Memory B cell (primary cell): ENCODE data around the gene ORAI1.
"Not testable (repeated sequence)": the region's sequence is repeated elsewhere in the genome, so short reads cannot be mapped to it uniquely, and the experiment has no call there.

ENCODE experiments used
- ATAC-seq: fragments of 150-1000 bp; cut with Tn5 transposase; 2 replicates; pipeline ENCODE4 v1.10.0; 2021; ENCODE audit warnings: low read depth, mild to moderate bottlenecking, moderate library complexity
- DNase-seq, 2 donors: peaks; one replicate each; pipeline ENCODE4 v3.0.0; 2022; ENCODE audit warnings: low spot score in 2 of 2
- H3K27ac Mint-ChIP-seq: one replicate; pipeline ENCODE4 v1.8.0; 2022; ENCODE audit warnings: mild to moderate bottlenecking, moderate library complexity, mixed read lengths
- H3K27me3 Mint-ChIP-seq: one replicate; pipeline ENCODE4 v1.8.0; 2022; ENCODE audit warnings: mixed read lengths
- H3K36me3 Mint-ChIP-seq: one replicate; pipeline ENCODE4 v1.8.0; 2022; ENCODE audit warnings: mild to moderate bottlenecking, mixed read lengths
- H3K4me1 Mint-ChIP-seq: one replicate; pipeline ENCODE4 v1.8.0; 2022; ENCODE audit warnings: mixed read lengths
- H3K4me3 Mint-ChIP-seq: one replicate; pipeline ENCODE4 v1.8.0; 2022; ENCODE audit warnings: mild to moderate bottlenecking, moderate library complexity, mixed read lengths
- H3K9me3 Mint-ChIP-seq: one replicate; pipeline ENCODE4 v1.8.0; 2022; ENCODE audit warnings: mixed read lengths

Gene ORAI1

GRCh38 chr12:121649322-121649721, 23.0 kb downstream of the ORAI1 start:
- Mint-ChIP-seq H3K36me3 (peaks cover 2% of the 10 kb centered on the region), H3K4me1 (peaks cover 2% of the 10 kb centered on the region), H3K4me3 (no peak overlapping the region), H3K27me3 (no peaks in the 10 kb centered on the region), H3K9me3 (no peaks in the 10 kb centered on the region), H3K27ac (no peak overlapping the region)
- ATAC-seq (no peak), DNase-seq (no peak)

DNA sequence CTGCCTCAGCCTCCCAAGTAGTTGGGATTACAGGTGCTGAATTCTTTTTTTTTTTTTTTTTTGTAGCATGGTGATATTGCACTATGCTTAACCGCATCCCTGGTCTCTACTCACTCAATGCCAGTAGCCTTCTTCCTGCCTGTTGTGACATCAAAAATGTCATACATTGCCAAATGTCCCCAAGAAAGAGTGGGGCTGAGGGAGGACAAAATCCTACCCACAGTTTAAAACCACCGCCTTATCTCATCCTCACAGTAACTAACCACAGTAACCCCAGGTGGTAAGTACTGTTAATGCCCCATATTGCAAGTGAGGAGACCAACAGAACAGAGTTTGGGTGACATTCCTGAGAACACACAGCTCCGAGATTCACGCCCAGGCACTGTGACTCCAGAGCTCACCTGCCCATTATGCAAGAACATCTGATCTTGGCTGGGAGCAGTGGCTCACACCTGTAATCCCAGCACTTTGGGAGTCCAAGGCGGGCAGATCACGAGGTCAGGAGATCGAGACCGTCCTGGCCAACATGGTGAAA, 23.6 kb downstream of the ORAI1 start:
- no peak overlapping the region for H3K4me3 Mint-ChIP-seq
- no peak for ATAC-seq
- no peak overlapping the region for H3K27ac Mint-ChIP-seq

DNA sequence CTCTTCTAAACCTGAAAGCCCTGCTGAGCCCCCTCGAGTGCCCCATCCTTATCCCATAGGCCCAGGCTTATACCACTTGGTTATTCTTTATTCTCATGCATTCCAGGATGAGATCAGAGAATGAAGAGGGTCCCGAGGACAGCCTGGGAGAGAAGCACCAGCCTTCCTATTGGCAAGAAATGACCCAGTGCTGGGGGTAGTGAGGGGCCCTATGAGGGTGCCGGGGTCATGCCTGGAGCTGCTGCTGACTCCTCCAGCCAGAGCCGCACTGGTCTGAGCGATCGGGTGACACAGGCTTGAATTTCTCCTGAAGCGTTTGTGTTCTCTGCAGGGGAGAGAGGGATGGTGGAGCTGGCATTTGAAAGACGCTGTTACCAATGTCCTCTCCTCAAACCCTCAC, 25.0 kb downstream of the ORAI1 start:
- Mint-ChIP-seq H3K4me3 (no peak overlapping the region), H3K9me3 (peaks cover 2% of the 10 kb centered on the region), H3K36me3 (peaks cover 4% of the 10 kb centered on the region), H3K27me3 (no peaks in the 10 kb centered on the region), H3K4me1 (peaks cover 10% of the 10 kb centered on the region), H3K27ac (peak overlapping the region; percentile 16)
- no peak for ATAC-seq
- no peak for DNase-seq

More for the DNA sequence above, 23.6 kb downstream of the ORAI1 start:
- H3K27me3 Mint-ChIP-seq: no peaks in the 10 kb centered on the region
- peaks cover 6% of the 10 kb centered on the region for H3K4me1 Mint-ChIP-seq
- no peaks in the 10 kb centered on the region for H3K9me3 Mint-ChIP-seq
- DNase-seq: no peak
- H3K36me3 Mint-ChIP-seq: peaks cover 2% of the 10 kb centered on the region

GRCh38 chr12:121652767-121653497, 26.6 kb downstream of the ORAI1 start:
- Mint-ChIP-seq H3K4me3 (no peak overlapping the region), H3K36me3 (peaks cover 4% of the 10 kb centered on the region), H3K27me3 (no peaks in the 10 kb centered on the region), H3K4me1 (peaks cover 12% of the 10 kb centered on the region), H3K27ac (no peak overlapping the region), H3K9me3 (peaks cover 2% of the 10 kb centered on the region)
- no peak for ATAC-seq
- no peak for DNase-seq

- Mint-ChIP-seq H3K36me3 (peaks cover 4% of the 10 kb centered on the region), H3K4me1 (peaks cover 15% of the 10 kb centered on the region), H3K27me3 (no peaks in the 10 kb centered on the region), H3K9me3 (peaks cover 2% of the 10 kb centered on the region), H3K4me3 (no peak overlapping the region), H3K27ac (no peak overlapping the region)
- DNase-seq (no peak), ATAC-seq (no peak)
These were observed 27.7 kb downstream of the ORAI1 start for GRCh38 chr12:121653999-121654398.

GRCh38 chr12:121656122-121656521, 29.8 kb downstream of the ORAI1 start:
- Mint-ChIP-seq H3K27me3 (no peaks in the 10 kb centered on the region), H3K36me3 (peaks cover 2% of the 10 kb centered on the region), H3K9me3 (peaks cover 2% of the 10 kb centered on the region), H3K4me3 (no peak overlapping the region), H3K27ac (no peak overlapping the region), H3K4me1 (peaks cover 20% of the 10 kb centered on the region)
- no peak for ATAC-seq
- no peak for DNase-seq

DNA sequence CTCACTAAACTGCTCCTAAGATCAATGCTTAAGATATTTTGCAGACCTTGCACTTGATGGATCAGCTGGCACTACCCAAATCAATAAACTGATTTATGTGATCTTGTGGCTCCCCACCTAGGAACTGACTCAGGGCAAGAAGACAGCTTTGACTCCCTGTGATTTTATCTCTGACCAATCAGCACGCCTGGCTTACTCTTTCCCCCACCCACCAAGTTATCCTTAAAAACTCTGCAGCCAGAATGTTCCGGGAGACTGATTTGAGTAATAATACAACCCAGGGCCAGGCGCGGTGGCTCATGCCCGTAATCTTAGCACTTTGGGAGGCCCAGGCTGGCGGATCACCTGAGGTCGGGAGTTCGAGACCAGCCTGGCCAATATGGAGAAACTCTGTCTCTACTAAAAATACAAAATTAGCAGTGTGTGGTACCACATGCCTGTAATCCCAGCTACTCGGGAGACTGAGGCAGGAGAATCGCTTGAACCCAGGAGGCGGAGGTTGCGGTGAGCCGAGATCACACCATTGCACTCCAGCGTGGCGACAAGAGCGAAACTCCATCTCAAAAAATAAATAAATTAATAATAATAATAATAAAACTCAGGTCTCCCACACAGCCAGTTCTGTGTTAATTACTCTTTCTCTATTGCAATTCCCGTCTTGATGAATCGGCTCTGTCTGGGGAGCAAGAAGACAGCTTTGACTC, 31.1 kb downstream of the ORAI1 start:
- peak overlapping the region; percentile 63 for H3K27ac Mint-ChIP-seq
- H3K4me1 Mint-ChIP-seq: peaks cover 22% of the 10 kb centered on the region
- H3K4me3 Mint-ChIP-seq: no peak overlapping the region
- peaks cover 2% of the 10 kb centered on the region for H3K36me3 Mint-ChIP-seq
- DNase-seq (no peak), ATAC-seq (no peak)
- peaks cover 2% of the 10 kb centered on the region for H3K9me3 Mint-ChIP-seq
- H3K27me3 Mint-ChIP-seq: no peaks in the 10 kb centered on the region

DNA sequence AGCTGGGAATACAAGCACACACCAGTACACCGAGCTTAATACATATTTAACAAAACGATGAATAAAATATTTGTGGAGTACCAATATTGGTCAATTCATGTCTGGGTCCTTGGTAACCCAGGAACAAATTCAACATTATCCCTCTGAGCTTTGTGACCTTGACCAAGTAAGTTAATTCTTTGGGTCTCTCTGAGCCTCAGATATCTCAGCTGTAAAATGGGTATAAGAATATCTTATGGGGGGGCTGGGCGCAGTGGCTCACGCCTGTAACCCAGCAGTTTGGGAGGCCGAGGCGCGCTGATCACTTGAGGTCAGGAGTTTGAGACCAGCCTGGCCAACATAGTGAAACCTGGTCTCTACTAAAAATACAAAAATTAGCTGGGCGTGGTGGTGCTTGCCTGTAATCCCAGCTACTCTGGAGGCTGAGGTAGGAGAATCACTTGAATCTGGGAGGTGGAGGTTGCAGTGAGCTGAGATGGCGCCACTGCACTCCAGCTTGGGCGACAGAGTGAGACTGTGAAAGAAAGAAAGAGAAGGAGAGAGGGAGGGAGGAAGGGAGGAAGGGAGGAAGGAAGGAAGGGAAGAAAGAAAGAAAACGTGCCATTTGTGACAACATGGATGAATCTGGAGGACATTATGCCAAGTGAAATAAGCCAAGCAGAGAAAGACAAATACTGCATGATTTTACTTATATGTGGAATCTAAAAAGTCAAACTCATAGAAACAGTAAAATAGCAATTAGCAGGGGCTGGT, 35.2 kb downstream of the ORAI1 start:
- DNase-seq, H3K9me3 Mint-ChIP-seq, H3K4me3 Mint-ChIP-seq, H3K36me3 Mint-ChIP-seq, ATAC-seq, H3K27me3 Mint-ChIP-seq: not testable (repeated sequence)
- Mint-ChIP-seq H3K27ac (peak overlapping the region; percentile 45), H3K4me1 (peaks cover 33% of the 10 kb centered on the region)

DNA sequence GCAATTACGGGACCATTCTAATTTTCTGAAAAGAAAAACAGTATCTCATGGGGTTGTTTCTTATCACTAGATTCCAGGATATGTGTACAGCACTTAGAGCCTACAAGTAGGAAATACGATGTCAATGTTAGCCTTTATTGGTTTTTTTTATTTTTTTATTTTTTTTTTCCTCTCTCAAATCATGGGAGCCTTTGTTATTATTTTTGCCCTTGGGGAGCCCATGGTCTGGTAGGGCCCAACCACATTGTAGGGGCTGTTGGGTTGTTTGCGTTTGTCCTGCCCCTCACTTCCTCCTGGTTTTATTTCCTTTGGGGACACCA, 37.2 kb downstream of the ORAI1 start:
- H3K4me1 Mint-ChIP-seq: peaks cover 34% of the 10 kb centered on the region
- H3K36me3 Mint-ChIP-seq: peaks cover 6% of the 10 kb centered on the region
- H3K27ac Mint-ChIP-seq: peak overlapping the region; percentile 98
- no peaks in the 10 kb centered on the region for H3K9me3 Mint-ChIP-seq
- DNase-seq: no peak
- H3K27me3 Mint-ChIP-seq: no peaks in the 10 kb centered on the region
- no peak for ATAC-seq
- peak overlapping the region; percentile 97 for H3K4me3 Mint-ChIP-seq

- H3K4me1 Mint-ChIP-seq: peaks cover 25% of the 10 kb centered on the region
- not testable (repeated sequence) for H3K36me3 Mint-ChIP-seq, H3K27me3 Mint-ChIP-seq, H3K9me3 Mint-ChIP-seq, H3K4me3 Mint-ChIP-seq, ATAC-seq, DNase-seq
- peak overlapping the region; percentile 78 for H3K27ac Mint-ChIP-seq
These were observed 40.5 kb downstream of the ORAI1 start for GRCh38 chr12:121666829-121667228.

GRCh38 chr12:121668750-121669520, 42.6 kb downstream of the ORAI1 start:
- no peaks in the 10 kb centered on the region for H3K27me3 Mint-ChIP-seq
- H3K9me3 Mint-ChIP-seq: no peaks in the 10 kb centered on the region
- peak overlapping the region; percentile 28 for H3K27ac Mint-ChIP-seq

GRCh38 chr12:121669521-121669900, 43.2 kb downstream of the ORAI1 start, which contains the start of gene MORN3:
Gene MORN3, minus strand, starts transcription at chr12:121669654. Its CDS starts 171 bp downstream, at chr12:121669483.
- Mint-ChIP-seq H3K36me3 (peaks cover 6% of the 10 kb centered on the region), H3K27ac (peak within 1 kb of the TSS; percentile 28), H3K4me3 (no peak within 1 kb of the TSS), H3K4me1 (peaks cover 30% of the 10 kb centered on the region), H3K27me3 (no peaks in the 10 kb centered on the region), H3K9me3 (no peaks in the 10 kb centered on the region)
- no peak for ATAC-seq
- no peak for DNase-seq

More at GRCh38 chr12:121668750-121669520, 42.6 kb downstream of the ORAI1 start:
- Mint-ChIP-seq H3K36me3 (peaks cover 6% of the 10 kb centered on the region), H3K4me3 (no peak overlapping the region), H3K4me1 (peaks cover 34% of the 10 kb centered on the region)
- DNase-seq (peak; percentile 38 to 58), ATAC-seq (no peak)

- Mint-ChIP-seq H3K27me3 (no peaks in the 10 kb centered on the region), H3K4me1 (peaks cover 17% of the 10 kb centered on the region), H3K27ac (peak overlapping the region; percentile 99), H3K4me3 (peak overlapping the region; percentile 86), H3K9me3 (no peaks in the 10 kb centered on the region), H3K36me3 (no peaks in the 10 kb centered on the region)
- DNase-seq (peak; percentile 9 to 32), ATAC-seq (no peak)
These were observed 46.7 kb downstream of the ORAI1 start for GRCh38 chr12:121673013-121673511.
